RWPE1 (cell line): Measurements from ENCODE around the gene PKIG.

Experiments
- CTCF ChIA-PET: fragments of 350-600 bp; sonication (Branson Sonifier 250); formaldehyde crosslinking; extraction: SDS; loops from one replicate; lab custom pipeline; 2021; lab: Yijun Ruan, JAX
- POLR2A ChIA-PET: fragments of 400-600 bp; formaldehyde crosslinking; extraction: SDS; loops from one replicate; lab custom pipeline; 2020; ENCODE audit warnings: antibody characterized with exemption; ENCODE audit not compliant: low non-redundant PET; lab: Yijun Ruan, JAX
- DNase-seq: peaks from one replicate; pipeline ENCODE4 v3.0.0; 2012; ENCODE audit warnings: low spot score
- H3K27ac ChIP-seq: fragments of 450-650 bp; 2 replicates; pipeline ENCODE4 v1.5.1; 2017
- CTCF ChIP-seq: fragments of 450-650 bp; conservative IDR thresholded peaks from 2 replicates; pipeline ENCODE4 v1.5.1; 2017; ENCODE audit warnings: low read depth, mild to moderate bottlenecking

PKIG gene

DNA sequence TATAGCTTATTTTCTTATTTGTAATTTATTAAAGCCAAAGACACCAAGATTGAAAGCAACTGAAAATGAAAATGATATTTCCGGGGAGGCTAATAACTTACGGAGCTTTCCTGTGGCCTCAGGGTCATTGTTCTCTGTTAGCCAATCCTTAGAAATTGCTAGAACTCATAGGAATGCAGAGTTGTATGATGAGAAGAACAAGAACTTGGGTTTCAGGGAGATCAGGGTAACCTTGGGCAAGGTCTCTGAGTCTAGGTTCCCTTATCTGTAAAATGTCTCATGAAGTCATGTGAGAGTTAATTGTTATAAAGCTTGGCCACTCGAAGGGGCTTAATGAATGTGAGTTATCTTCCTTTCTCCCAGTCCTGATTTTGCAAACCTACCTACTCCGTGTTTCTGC, 40.4 kb upstream of the PKIG start:
- ChIA-PET POLR2A (no interaction called here), CTCF (interaction anchor here (0.6 to 1.0 kb wide), 3 partner anchors 8 to 1567 kb away, joined by 3 to 5 read pairs (median 4); no protein-coding TSS in a partner anchor)
- TF ChIP-seq CTCF = no peak
- no peak overlapping the region for H3K27ac ChIP-seq
- no peak for DNase-seq

DNA sequence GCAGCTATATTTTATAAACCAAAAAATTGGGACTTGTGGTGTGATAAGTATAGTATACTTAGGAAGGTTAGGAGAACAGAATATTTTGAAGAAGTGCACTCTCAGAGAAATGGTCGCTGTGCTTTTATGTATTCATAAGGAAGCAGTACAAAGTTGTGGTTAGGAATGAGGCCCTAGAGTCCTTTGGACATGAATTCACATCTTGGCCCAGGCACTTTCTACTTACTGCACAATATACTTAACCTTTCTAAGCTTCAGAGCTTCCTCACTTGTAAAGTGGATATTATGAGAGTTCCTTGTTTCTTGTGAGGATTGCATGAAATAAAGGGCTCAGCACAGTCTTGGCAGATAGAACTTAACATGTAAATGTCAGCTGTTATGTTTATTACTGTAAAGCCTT, 39.5 kb upstream of the PKIG start:
- no peak overlapping the region for H3K27ac ChIP-seq
- no peak for DNase-seq
- ChIA-PET CTCF (interaction anchor here (0.6 to 0.9 kb wide), 3 partner anchors 24 to 1568 kb away, joined by 4 to 5 read pairs (median 4); no protein-coding TSS in a partner anchor), POLR2A (no interaction called here)
- TF ChIP-seq CTCF = no peak

- CTCF ChIA-PET = interaction anchor here (0.7 to 0.9 kb wide), 2 partner anchors 23 to 90 kb away, joined by 4 to 5 read pairs; no protein-coding TSS in a partner anchor
Measured at GRCh38 chr20:44543358-44543757, 39.0 kb upstream of the PKIG start.

DNA sequence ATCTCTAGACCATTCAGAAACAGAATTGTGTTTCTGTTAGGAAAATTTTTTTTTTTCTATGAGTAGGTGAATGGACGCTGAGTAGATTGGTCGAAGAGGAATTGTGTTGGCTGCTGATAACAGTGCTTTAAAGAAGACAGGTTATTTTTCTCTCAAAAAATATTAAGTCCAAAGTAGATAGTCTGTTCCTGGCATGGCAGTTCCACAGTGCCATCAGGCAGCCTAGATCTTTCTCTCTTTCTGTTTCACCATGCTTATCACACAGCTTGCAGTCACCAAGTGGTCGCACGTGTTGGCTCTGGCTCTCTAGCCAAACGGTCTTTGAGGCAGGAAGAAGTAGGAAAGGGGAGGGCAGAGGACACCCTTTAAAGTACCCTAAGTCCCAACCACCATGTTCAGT, 38.1 kb upstream of the PKIG start:
- ChIA-PET POLR2A (no interaction called here), CTCF (no interaction called here)
- H3K27ac ChIP-seq = no peak overlapping the region
- no peak for TF ChIP-seq CTCF
- no peak for DNase-seq

More at GRCh38 chr20:44543358-44543757, 39.0 kb upstream of the PKIG start:
- POLR2A ChIA-PET = no interaction called here
- no peak overlapping the region for H3K27ac ChIP-seq
- DNase-seq = no peak
- TF ChIP-seq CTCF = no peak

DNA sequence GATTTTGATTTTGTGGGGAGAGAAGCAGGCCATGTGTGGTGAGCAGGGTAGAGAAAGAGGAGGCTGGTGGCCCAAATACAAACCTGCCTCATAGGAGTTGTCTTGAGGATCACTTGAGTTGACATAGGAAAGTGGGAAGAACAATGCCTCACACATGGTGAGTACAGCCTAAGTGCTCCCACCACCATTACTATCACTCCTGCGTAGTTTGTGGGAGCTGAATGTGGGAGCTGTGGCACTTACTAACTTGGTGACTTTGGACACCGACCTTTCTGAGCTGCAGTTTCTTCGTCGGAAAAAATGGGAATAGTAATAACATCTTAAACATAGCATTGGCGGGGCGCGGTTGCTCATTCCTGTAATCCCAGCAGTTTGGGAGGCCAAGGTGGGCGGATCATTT, 35.0 kb upstream of the PKIG start:
- CTCF ChIA-PET = interaction anchor here (0.7 kb wide), 2 partner anchors 22 to 26 kb away, joined by 3 to 4 read pairs; partner anchors contain the start of gene SERINC3
- no peak for TF ChIP-seq CTCF
- no peak overlapping the region for H3K27ac ChIP-seq
- POLR2A ChIA-PET = interaction anchor here (0.6 kb wide), 1 partner anchor 329 kb away, joined by 3 read pairs; no protein-coding TSS in a partner anchor
- no peak for DNase-seq

DNA sequence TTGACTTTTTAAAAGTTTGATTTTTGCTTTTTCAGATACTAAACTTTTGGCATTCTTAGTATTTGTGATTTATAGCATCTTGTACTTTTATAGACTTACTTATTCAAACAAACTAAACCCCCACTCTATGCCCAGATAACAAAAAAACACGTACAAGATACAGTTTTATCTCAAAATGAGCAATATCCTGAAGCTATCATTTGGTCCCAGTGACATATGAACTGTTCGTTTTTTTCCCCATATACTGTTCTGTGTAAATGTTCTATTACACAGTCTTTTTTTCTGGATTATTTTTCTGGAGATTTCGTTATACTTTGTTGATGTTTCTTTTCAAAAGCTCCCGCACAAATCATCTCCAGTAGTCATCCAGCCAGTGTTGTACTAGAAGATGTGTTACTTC, 33.3 kb upstream of the PKIG start:
- no peak for TF ChIP-seq CTCF
- DNase-seq = no peak
- H3K27ac ChIP-seq = no peak overlapping the region
- CTCF ChIA-PET = interaction anchor here (0.7 to 1.4 kb wide), 4 partner anchors 7 to 437 kb away, joined by 3 to 7 read pairs (median 4); no protein-coding TSS in a partner anchor
- POLR2A ChIA-PET = no interaction called here
